ENCODE data around the gene UBE2K.
"Not testable (repeated sequence)": the region's sequence is repeated elsewhere in the genome, so short reads cannot be mapped to it uniquely, and the experiment has no call there.

UBE2K gene

DNA sequence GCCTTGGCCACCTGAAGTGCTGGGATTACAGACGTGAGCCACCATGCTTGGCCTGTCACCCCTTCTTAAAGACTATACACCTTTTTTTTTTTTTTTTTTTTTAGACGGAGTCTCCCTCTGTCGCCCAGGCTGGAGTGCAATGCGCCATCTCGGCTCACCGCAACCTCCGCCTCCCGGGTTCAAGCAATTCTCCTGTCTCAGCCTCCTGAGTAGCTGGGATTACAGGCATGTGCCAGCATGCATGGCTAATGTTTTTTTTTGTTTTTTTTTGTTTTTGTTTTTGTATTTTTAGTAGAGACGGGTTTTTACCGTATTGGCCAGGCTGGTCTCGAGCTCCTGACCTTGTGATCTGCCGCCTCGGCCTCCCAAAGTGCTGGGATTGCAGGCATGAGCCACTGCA is 6.9 kb downstream of the UBE2K start:
- H3K9me3 ChIP-seq; H3K4me3 ChIP-seq; in situ Hi-C loops (cut with MboI; ENCODE audit: low sequenced_read_pairs); DNase-seq (ENCODE audit: low spot score in 2 of 2); H3K27me3 ChIP-seq (ENCODE audit: low read depth): not testable (repeated sequence)
- Histone ChIP-seq H3K4me1 (peaks cover 42% of the 10 kb centered on the region), H3K36me3 (replicated peaks) (peaks cover 12% of the 10 kb centered on the region)

DNA sequence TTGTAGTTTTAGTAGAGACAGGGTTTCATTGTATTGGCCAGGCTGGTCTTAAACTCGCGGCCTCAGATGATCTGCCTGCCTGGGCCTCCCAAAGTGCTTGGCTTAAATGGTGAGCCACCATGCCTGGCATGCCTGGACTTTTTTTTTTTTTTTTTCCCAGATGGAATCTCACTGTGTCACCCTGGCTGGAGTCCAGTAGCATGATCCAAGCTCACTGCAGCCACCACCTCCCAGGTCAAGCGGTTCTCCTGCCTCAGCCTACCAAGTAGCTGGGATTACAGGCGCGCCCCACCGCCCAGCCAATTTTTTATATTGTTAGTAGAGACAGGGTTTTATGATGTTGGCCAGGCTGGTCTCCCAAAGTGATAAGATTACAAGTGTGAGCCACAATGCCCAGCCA is 8.4 kb downstream of the UBE2K start:
- Histone ChIP-seq H3K27me3 (ENCODE audit: low read depth) (no peaks in the 10 kb centered on the region), H3K9me3 (no peaks in the 10 kb centered on the region; the same call in 1 of the 2 replicates), H3K4me3 (no peak overlapping the region), H3K4me1 (peaks cover 37% of the 10 kb centered on the region), H3K36me3 (replicated peaks) (peaks cover 12% of the 10 kb centered on the region)
- in situ Hi-C loops (cut with MboI; ENCODE audit: low sequenced_read_pairs) = no loop called here
- DNase-seq (ENCODE audit: low spot score in 2 of 2) = no peak

DNA sequence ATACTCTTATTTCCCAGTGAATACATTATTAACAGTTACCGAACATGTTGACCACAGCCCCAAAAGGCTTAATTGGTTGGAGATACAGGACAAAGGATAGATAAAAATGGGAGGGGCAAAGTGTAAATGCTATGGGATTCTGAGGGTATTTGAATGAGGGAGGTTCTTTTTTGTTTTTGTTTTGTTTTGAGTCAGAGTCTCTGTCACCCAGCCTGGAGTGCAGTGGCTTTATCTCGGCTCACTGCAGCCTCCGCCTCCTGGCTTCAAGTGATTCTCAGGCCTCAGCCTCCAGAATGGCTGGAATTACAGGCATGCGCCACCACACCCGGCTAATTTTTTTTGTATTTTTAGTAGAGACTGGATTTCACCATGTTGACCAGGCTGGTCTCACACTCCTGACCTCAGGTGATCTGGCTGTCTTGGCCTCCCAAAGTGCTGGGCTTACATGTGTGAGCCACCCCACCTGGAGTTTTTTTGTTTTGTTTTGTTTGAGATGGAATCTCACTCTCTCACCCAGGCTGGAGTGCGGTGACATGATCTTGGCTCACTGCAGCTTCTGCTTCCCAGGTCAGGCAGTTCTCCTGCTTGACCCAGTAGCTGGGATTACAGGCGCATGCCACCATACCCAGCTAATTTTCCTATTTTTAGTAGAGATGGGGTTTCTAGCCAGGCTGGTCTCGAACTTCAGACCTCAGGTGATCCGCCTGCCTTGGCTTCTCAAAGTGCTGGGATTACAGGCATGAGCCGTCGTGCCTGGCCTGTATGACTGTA is 9.0 kb downstream of the UBE2K start:
- Histone ChIP-seq H3K27me3 (ENCODE audit: low read depth) (no peaks in the 10 kb centered on the region), H3K4me1 (peaks cover 37% of the 10 kb centered on the region), H3K36me3 (replicated peaks) (peaks cover 12% of the 10 kb centered on the region), H3K4me3 (no peak overlapping the region), H3K9me3 (no peaks in the 10 kb centered on the region; the same call in 1 of the 2 replicates)
- DNase-seq (ENCODE audit: low spot score in 2 of 2) = no peak
- in situ Hi-C loops (cut with MboI; ENCODE audit: low sequenced_read_pairs) = no loop called here

DNA sequence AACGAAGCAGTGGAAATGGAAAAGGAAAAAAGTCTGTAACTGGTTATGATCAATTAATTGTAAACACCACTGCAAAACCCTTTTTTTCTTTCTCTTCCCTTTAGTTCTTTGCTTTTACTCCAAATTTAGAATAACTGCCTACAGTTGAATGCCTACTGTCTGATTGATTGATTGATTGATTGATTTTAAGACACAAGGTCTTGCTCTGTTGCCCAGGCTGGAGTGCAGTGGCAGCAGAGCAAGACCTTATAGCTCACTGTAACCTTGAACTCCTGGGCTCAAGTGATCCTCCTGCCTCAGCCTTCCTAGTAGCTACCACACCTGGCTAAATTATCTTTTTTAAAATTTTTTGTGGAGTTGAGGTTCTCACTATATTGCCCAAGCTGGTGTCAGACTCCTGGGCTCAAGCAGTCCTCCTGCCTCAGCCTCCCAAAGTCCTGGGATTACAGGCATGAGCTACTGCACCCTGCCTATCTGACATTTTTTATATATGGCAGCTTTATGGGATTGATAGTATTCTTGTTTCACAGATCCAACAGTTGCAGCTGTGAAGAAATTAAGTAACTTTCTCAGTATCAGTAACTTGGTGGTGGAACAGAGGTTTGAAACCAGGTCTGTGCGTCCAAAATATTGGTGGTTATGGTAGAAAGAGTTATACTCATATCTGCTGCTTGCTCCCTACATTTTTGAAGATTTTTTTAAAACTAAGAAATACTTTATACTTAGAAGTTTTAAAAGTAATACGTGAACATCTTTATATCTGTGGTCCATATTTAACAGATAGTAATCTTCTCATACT is 12.4 kb downstream of the UBE2K start:
- no peak for DNase-seq (ENCODE audit: low spot score in 2 of 2)
- Histone ChIP-seq H3K27me3 (ENCODE audit: low read depth) (no peaks in the 10 kb centered on the region), H3K4me1 (peaks cover 37% of the 10 kb centered on the region), H3K36me3 (replicated peaks) (peaks cover 2% of the 10 kb centered on the region; the same call in 1 of the 2 replicates), H3K9me3 (no peaks in the 10 kb centered on the region; the same call in 1 of the 2 replicates), H3K4me3 (no peak overlapping the region)
- in situ Hi-C loops (cut with MboI; ENCODE audit: low sequenced_read_pairs) = no loop called here

DNA sequence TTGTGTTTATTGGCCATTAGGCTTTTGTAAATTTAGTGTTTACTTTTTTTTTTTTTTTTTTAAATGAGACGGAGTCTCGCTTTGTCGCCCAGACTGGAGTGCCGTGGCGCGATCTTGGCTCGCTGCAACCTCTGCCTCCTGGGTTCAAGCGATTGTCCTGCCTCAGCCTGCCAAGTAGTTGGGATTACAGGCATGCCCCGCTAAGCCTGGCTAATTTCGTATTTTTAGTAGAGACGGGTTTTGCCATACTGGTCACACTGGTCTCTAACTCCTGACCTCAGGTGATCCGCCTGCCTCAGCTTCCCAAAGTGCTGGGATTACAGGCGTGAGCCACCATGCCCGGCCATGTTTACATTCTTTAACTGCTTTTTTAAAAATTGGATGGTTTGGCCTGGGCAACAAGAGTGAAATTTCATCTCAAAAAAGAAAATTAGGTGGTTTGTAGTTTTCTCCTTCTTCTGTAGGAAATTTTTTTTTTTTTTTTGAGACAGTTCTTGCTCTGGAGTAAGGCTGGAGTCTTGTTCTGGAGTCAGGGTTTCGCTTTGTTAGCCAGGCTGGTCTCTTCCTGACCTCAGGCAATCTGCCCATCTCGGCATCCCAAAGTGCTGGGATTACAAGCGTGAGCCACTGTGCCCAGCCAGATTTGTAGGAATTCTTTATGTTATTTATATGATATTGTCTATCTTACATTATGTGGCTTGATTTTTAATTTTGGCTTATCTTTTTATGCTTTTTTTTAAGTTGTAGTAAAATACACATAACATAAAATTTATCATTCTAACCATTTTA is 15.1 kb downstream of the UBE2K start:
- no peaks in the 10 kb centered on the region for H3K9me3 ChIP-seq
- in situ Hi-C loops (cut with MboI; ENCODE audit: low sequenced_read_pairs) = no loop called here
- H3K27me3 ChIP-seq (ENCODE audit: low read depth) = no peaks in the 10 kb centered on the region
- no peak for DNase-seq (ENCODE audit: low spot score in 2 of 2)
- peaks cover 21% of the 10 kb centered on the region for H3K4me1 ChIP-seq
- peaks cover 4% of the 10 kb centered on the region for H3K36me3 ChIP-seq (replicated peaks)
- H3K4me3 ChIP-seq = no peak overlapping the region

DNA sequence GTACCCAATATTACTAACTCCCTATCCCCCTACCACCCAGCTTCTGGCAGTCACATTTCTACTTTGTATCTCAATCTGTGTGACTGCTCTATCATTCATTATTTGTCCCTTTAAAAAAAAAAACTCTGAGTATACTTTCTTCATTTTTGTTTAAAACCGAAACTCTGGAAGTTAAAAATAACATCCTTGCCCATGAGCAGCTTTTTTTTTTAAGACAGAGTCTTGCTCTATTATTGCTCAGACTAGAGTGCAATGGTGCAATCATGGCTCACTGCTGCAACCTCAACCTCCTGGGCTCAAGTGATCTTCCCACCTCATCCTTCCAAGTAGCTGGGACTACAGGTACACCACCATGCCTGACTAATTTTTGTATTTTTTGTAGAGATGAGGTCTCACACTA is 15.8 kb downstream of the UBE2K start:
- Histone ChIP-seq H3K9me3 (no peaks in the 10 kb centered on the region), H3K4me3 (no peak overlapping the region), H3K36me3 (replicated peaks) (peaks cover 4% of the 10 kb centered on the region), H3K27me3 (ENCODE audit: low read depth) (no peaks in the 10 kb centered on the region), H3K4me1 (peaks cover 14% of the 10 kb centered on the region)
- in situ Hi-C loops (cut with MboI; ENCODE audit: low sequenced_read_pairs) = no loop called here
- DNase-seq (ENCODE audit: low spot score in 2 of 2) = no peak

DNA sequence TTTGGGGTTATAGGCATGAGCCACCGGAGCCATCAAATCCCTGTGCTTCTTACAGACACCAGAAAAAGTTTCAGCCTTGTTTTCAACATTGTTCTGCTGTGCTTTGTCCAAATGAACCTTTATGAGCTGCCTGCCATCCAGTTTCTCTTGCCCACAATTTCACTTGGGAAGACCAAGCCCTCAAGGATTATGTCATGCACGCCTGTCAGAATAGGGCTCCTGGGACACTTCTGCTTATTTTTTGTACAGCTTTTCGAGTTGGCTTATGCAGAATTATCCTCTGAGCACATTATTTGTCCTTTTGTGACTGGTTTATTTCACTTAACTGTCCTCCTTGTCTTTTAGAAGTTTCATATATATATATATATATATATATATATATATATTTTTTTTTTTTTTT is 16.2 kb downstream of the UBE2K start:
- in situ Hi-C loops (cut with MboI; ENCODE audit: low sequenced_read_pairs) = no loop called here
- Histone ChIP-seq H3K36me3 (replicated peaks) (peaks cover 4% of the 10 kb centered on the region), H3K4me1 (peaks cover 10% of the 10 kb centered on the region), H3K27me3 (ENCODE audit: low read depth) (no peaks in the 10 kb centered on the region), H3K4me3 (no peak overlapping the region), H3K9me3 (no peaks in the 10 kb centered on the region)
- no peak for DNase-seq (ENCODE audit: low spot score in 2 of 2)

DNA sequence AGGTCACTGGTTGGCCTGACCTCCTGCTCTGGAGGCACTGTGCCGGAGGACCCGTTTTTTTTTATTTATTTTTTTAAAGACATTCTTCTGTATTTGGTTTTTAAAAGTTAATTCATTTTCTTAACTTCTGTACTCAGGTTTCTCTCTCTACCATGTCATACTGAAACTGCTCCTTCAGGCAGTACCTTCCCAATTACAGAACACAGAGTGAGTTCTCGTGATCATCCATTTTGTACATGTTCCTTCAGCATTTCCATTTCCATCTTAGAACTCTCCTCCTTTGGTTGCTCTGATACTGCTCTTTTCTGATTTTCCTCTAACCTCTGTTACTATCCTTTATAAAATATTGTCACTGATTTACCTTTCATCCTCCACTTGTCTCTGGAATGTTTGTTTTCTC is 17.9 kb downstream of the UBE2K start:
- in situ Hi-C loops (cut with MboI; ENCODE audit: low sequenced_read_pairs) = no loop called here
- Histone ChIP-seq H3K4me3 (no peak overlapping the region), H3K4me1 (no peaks in the 10 kb centered on the region), H3K36me3 (replicated peaks) (peaks cover 4% of the 10 kb centered on the region), H3K27me3 (ENCODE audit: low read depth) (no peaks in the 10 kb centered on the region), H3K9me3 (no peaks in the 10 kb centered on the region)
- DNase-seq (ENCODE audit: low spot score in 2 of 2) = no peak

DNA sequence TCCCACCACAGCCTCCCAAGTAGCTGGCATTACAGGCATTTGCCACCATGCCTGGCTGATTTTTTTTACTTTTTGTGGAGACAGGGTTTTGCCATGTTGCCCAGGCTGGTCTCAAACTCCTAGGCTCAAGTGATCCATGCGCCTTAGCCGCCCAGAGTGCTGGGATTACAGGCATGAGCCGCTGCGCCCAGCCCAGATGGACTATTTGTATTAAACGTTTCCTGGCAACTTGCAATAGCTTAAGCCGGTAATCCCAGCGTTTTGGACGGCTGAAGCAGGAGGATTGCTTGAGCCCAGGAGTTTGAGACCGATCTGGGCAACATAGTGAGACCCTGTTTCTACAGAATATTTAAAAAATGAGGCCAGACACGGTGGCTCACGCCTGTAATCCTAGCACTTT is 18.4 kb downstream of the UBE2K start:
- Histone ChIP-seq H3K4me3 (no peak overlapping the region), H3K27me3 (ENCODE audit: low read depth) (no peaks in the 10 kb centered on the region), H3K4me1 (no peaks in the 10 kb centered on the region), H3K9me3 (no peaks in the 10 kb centered on the region), H3K36me3 (replicated peaks) (peaks cover 4% of the 10 kb centered on the region)
- no peak for DNase-seq (ENCODE audit: low spot score in 2 of 2)
- in situ Hi-C loops (cut with MboI; ENCODE audit: low sequenced_read_pairs) = no loop called here

DNA sequence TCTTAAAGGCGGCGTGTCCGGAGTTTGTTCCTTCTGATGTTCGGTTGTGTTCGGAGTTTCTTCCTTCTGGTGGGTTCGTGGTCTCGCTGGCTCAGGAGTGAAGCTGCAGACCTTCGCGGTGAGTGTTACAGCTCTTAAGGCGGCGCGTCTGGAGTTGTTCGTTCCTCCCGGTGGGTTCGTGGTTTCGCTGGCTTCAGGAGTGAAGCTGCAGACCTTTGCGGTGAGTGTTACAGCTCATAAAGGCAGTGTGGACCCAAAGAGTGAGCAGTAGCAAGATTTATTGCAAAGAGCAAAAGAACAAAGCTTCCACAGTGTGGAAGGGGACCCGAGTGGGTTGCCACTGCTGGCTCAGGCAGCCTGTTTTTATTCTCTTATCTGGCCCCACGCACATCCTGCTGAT is 19.8 kb downstream of the UBE2K start:
- H3K36me3 ChIP-seq (replicated peaks); H3K4me3 ChIP-seq; H3K27me3 ChIP-seq (ENCODE audit: low read depth); H3K4me1 ChIP-seq; in situ Hi-C loops (cut with MboI; ENCODE audit: low sequenced_read_pairs); H3K9me3 ChIP-seq; DNase-seq (ENCODE audit: low spot score in 2 of 2): not testable (repeated sequence)

DNA sequence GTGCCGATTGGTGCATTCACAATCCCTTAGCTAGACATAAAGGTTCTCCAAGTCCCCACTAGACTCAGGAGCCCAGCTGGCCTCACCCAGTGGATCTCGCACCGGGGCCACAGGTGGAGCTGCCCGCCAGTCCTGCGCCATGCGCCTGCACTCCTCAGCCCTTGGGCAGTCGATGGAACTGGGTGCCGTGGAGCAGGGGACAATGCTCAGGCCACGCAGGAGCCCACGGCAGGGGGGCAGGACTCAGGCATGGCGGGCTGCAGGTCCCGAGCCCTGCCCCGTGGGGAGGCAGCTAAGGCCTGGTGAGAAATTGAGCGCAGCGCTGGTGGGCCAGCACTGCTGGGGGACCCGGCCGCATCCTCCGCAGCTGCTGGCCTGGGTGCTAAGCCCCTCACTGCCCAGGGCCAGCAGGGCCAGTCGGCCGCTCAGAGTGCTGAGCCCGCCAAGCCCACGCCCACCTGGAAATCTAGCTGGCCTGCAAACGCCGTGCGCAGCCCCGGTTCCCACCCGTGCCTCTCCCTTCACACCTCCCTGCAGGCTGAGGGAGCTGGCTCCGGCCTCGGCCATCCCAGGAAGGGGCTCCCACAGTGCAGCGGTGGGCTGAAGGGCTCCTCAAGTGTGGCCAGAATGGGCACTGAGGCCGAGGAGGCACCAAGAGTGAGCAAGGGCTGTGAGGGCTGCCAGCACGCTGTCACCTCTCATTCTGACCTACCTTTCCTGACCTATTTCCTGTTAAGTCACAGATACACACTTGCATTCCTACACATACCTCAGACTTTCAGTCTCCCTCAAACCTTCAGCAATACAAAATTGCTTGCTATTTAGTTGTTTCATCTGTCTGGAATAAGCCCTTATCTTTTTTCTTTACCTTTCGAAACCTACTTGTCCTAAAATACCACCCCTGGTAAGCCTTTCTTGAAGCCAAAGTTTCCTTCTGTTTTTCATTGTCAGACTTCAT is 20.7 kb downstream of the UBE2K start:
- H3K36me3 ChIP-seq (replicated peaks) = peaks cover 4% of the 10 kb centered on the region
- H3K27me3 ChIP-seq (ENCODE audit: low read depth) = no peaks in the 10 kb centered on the region
- no peaks in the 10 kb centered on the region for H3K9me3 ChIP-seq
- no peak overlapping the region for H3K4me3 ChIP-seq
- in situ Hi-C loops (cut with MboI; ENCODE audit: low sequenced_read_pairs) = no loop called here
- DNase-seq (ENCODE audit: low spot score in 2 of 2) = no peak
- H3K4me1 ChIP-seq = no peaks in the 10 kb centered on the region

DNA sequence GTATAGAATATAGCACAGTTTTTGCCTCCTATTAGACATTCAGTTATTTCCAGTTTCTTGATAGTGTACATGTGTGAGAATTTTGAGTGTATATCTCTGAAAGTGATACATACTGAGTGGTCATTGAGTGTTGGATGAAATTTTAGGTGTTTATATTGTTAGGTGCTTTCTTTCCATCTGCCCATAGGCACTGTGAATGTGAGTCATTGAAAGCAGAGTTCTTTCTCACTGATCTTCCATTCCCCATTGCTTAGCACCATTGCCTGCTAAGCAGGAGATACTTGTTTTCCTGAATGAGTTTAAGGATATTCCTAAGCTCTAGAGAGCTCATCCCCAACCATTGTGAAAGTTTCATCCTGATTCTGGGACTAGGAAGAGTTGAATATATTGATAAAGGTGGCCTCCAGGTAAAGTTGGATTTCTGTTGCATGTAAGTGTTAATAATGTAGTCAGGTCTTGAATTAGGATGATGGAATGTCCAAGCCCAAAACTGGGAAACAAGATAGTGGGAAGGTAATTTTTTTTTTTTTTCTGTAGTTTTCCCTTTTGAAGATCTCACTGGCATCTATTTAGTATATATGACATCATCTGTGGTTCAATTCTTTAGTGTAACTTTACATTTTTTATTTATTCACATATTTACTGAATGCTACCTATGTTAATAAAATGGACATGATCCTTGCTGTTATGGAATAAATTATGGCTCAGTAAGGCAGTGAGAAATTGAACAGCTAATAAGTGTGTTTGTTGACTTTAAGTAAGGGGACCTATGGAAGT is 22.1 kb downstream of the UBE2K start:
- peaks cover 4% of the 10 kb centered on the region for H3K36me3 ChIP-seq (replicated peaks)

More for the DNA sequence above, 22.1 kb downstream of the UBE2K start:
- 0 out of 2 replicates have a peak, but pooled peaks cover 2% of the 10 kb centered on the region for H3K4me1 ChIP-seq
- H3K27me3 ChIP-seq (ENCODE audit: low read depth) = no peaks in the 10 kb centered on the region
- no peak overlapping the region for H3K4me3 ChIP-seq
- H3K9me3 ChIP-seq = no peaks in the 10 kb centered on the region
- no peak for DNase-seq (ENCODE audit: low spot score in 2 of 2)
- in situ Hi-C loops (cut with MboI; ENCODE audit: low sequenced_read_pairs) = no loop called here

Data from HAP-1 (cell line).